Measurements from ENCODE around the gene ARL17B. TPM values are rescaled to one million over a fixed set of nuclear protein-coding genes. Genes with fewer than 3 reads are reported as not detected.
"Not testable (repeated sequence)": the region's sequence is repeated elsewhere in the genome, so short reads cannot be mapped to it uniquely, and the experiment has no call there.

Gene ARL17B
- 14.9 TPM for total RNA-seq
- long read RNA-seq, partial matches to known transcripts: 0 of 7 reads
- long read RNA-seq, other reads (novel, unspliced or antisense): 5 of 7 reads

GRCh38 chr17:46361755-46362154, at the start of gene ARL17B:
TSS of gene ARL17B (minus strand) at chr17:46361766. CDS start at chr17:46358397, 3,369 bp downstream.
- peak; percentile 95 for DNase-seq (ENCODE audit: missing footprints)
- intact Hi-C loops (cut with DNase I): not testable (repeated sequence)
- ATAC-seq: peak; percentile 99

- DNase-seq (ENCODE audit: missing footprints); intact Hi-C loops (cut with DNase I); ATAC-seq: not testable (repeated sequence)
These were observed 48.3 kb upstream of the ARL17B start for GRCh38 chr17:46409864-46410263.

GRCh38 chr17:46407155-46407554, 45.6 kb upstream of the ARL17B start:
- intact Hi-C loops (cut with DNase I); DNase-seq (ENCODE audit: missing footprints); ATAC-seq: not testable (repeated sequence)

- ATAC-seq; intact Hi-C loops (cut with DNase I); DNase-seq (ENCODE audit: missing footprints): not testable (repeated sequence)
These were observed 39.6 kb upstream of the ARL17B start for GRCh38 chr17:46401033-46401787.

- DNase-seq (ENCODE audit: missing footprints); intact Hi-C loops (cut with DNase I); ATAC-seq: not testable (repeated sequence)
These were observed 39.0 kb upstream of the ARL17B start for GRCh38 chr17:46400543-46400942.

GRCh38 chr17:46399993-46400392, 38.4 kb upstream of the ARL17B start:
- ATAC-seq: peak; percentile 44

GRCh38 chr17:46396292-46396691, 34.7 kb upstream of the ARL17B start:
- intact Hi-C loops (cut with DNase I); ATAC-seq; DNase-seq (ENCODE audit: missing footprints): not testable (repeated sequence)

More at GRCh38 chr17:46399993-46400392, 38.4 kb upstream of the ARL17B start:
- peak; percentile 39 for DNase-seq (ENCODE audit: missing footprints)
- intact Hi-C loops (cut with DNase I): not testable (repeated sequence)

GRCh38 chr17:46393702-46394101, 32.1 kb upstream of the ARL17B start:
- DNase-seq (ENCODE audit: missing footprints); intact Hi-C loops (cut with DNase I); ATAC-seq: not testable (repeated sequence)

GRCh38 chr17:46385491-46385890, 23.9 kb upstream of the ARL17B start:
- intact Hi-C loops (cut with DNase I); ATAC-seq; DNase-seq (ENCODE audit: missing footprints): not testable (repeated sequence)

GRCh38 chr17:46383118-46383517, 21.6 kb upstream of the ARL17B start:
- DNase-seq (ENCODE audit: missing footprints); ATAC-seq; intact Hi-C loops (cut with DNase I): not testable (repeated sequence)

GRCh38 chr17:46373418-46373817, 11.9 kb upstream of the ARL17B start:
- intact Hi-C loops (cut with DNase I); DNase-seq (ENCODE audit: missing footprints): not testable (repeated sequence)
- ATAC-seq: peak; percentile 63

- DNase-seq (ENCODE audit: missing footprints); intact Hi-C loops (cut with DNase I): not testable (repeated sequence)
- ATAC-seq: peak; percentile 98
These were observed 11.0 kb upstream of the ARL17B start for GRCh38 chr17:46372236-46373229.

GRCh38 chr17:46367520-46367919, 6.0 kb upstream of the ARL17B start:
- ATAC-seq; DNase-seq (ENCODE audit: missing footprints); intact Hi-C loops (cut with DNase I): not testable (repeated sequence)

GRCh38 chr17:46361145-46361735, 326 bp downstream of the ARL17B start:
- peak; percentile 11 for ATAC-seq
- DNase-seq (ENCODE audit: missing footprints); intact Hi-C loops (cut with DNase I): not testable (repeated sequence)

- intact Hi-C loops (cut with DNase I); ATAC-seq: not testable (repeated sequence)
These were observed 7.7 kb downstream of the ARL17B start for GRCh38 chr17:46353856-46354255.

GRCh38 chr17:46349060-46349459, 12.5 kb downstream of the ARL17B start:
- intact Hi-C loops (cut with DNase I); ATAC-seq; DNase-seq (ENCODE audit: missing footprints): not testable (repeated sequence)

More at GRCh38 chr17:46353856-46354255, 7.7 kb downstream of the ARL17B start:
- DNase-seq (ENCODE audit: missing footprints): not testable (repeated sequence)

GRCh38 chr17:46348345-46348744, 13.2 kb downstream of the ARL17B start:
- intact Hi-C loops (cut with DNase I); DNase-seq (ENCODE audit: missing footprints); ATAC-seq: not testable (repeated sequence)

GRCh38 chr17:46342131-46342530, 19.4 kb downstream of the ARL17B start:
- DNase-seq (ENCODE audit: missing footprints); intact Hi-C loops (cut with DNase I): not testable (repeated sequence)
- ATAC-seq: peak; percentile 86
